ENCODE data around the gene CEP63. TPM values are rescaled to one million over a fixed set of nuclear protein-coding genes. Genes with fewer than 3 reads are reported as not detected.

CEP63 gene
- polyA plus RNA-seq, 1 donor from 2014 or later: 14.1 TPM

GRCh38 chr3:134516905-134517304 is 31.0 kb downstream of the CEP63 start:
- no peaks in the 10 kb centered on the region for H3K9me3 ChIP-seq (ENCODE audit: low read length)
- H3K36me3 ChIP-seq (ENCODE audit: insufficient read depth, low read length): no peaks in the 10 kb centered on the region
- no peaks in the 10 kb centered on the region for H4K20me1 ChIP-seq (ENCODE audit: insufficient read depth)
- no peaks in the 10 kb centered on the region for H3K9me2 ChIP-seq (ENCODE audit: insufficient read depth, low read length)
- no peak overlapping the region for H3K27ac ChIP-seq (ENCODE audit: low read length)
- no peaks in the 10 kb centered on the region for H3F3A ChIP-seq (ENCODE audit: insufficient read depth, low read length, poor library complexity, severe bottlenecking)
- H3K27me3 ChIP-seq (ENCODE audit: insufficient read depth, low read depth, low read length): no peaks in the 10 kb centered on the region
- H2AFZ ChIP-seq (ENCODE audit: low read depth, low read length): no peak overlapping the region
- TF ChIP-seq POLR2AphosphoS5 (IDR thresholded peaks at IDR 0.05) (no peak), REST (IDR thresholded peaks at IDR 0.05; ENCODE audit: borderline replicate concordance) (no peak), EZH2 (IDR thresholded peaks at IDR 0.05; ENCODE audit: borderline replicate concordance, insufficient read depth, low read length, poor library complexity, severe bottlenecking) (no peak), CTCF (IDR thresholded peaks at IDR 0.05; ENCODE audit: poor library complexity, severe bottlenecking) (no peak), SMC3 (conservative IDR thresholded peaks at IDR 0.05; ENCODE audit: poor library complexity) (no peak), EP300 (conservative IDR thresholded peaks at IDR 0.05; ENCODE audit: poor library complexity, severe bottlenecking) (no peak), MXI1 (conservative IDR thresholded peaks at IDR 0.05; ENCODE audit: poor library complexity, severe bottlenecking) (no peak), TAF1 (IDR thresholded peaks at IDR 0.05; ENCODE audit: low read depth) (no peak), RAD21 (conservative IDR thresholded peaks at IDR 0.05) (no peak)
- no peaks in the 10 kb centered on the region for H3K79me2 ChIP-seq (replicated peaks; ENCODE audit: insufficient read depth, low read length)
- no peak overlapping the region for H3K4me3 ChIP-seq (ENCODE audit: low read length)
- H3K4me2 ChIP-seq (ENCODE audit: low read length): no peak overlapping the region
- no peak overlapping the region for H3K9ac ChIP-seq (ENCODE audit: low read length)

GRCh38 chr3:134517791-134518190 is 31.9 kb downstream of the CEP63 start:
- no peak overlapping the region for H3K4me2 ChIP-seq (ENCODE audit: low read length)
- H3F3A ChIP-seq (ENCODE audit: insufficient read depth, low read length, poor library complexity, severe bottlenecking): no peaks in the 10 kb centered on the region
- TF ChIP-seq EZH2 (IDR thresholded peaks at IDR 0.05; ENCODE audit: borderline replicate concordance, insufficient read depth, low read length, poor library complexity, severe bottlenecking) (no peak), SMC3 (conservative IDR thresholded peaks at IDR 0.05; ENCODE audit: poor library complexity) (no peak), CTCF (IDR thresholded peaks at IDR 0.05; ENCODE audit: poor library complexity, severe bottlenecking) (no peak), RAD21 (conservative IDR thresholded peaks at IDR 0.05) (no peak), EP300 (conservative IDR thresholded peaks at IDR 0.05; ENCODE audit: poor library complexity, severe bottlenecking) (no peak), MXI1 (conservative IDR thresholded peaks at IDR 0.05; ENCODE audit: poor library complexity, severe bottlenecking) (no peak), POLR2AphosphoS5 (IDR thresholded peaks at IDR 0.05) (no peak), TAF1 (IDR thresholded peaks at IDR 0.05; ENCODE audit: low read depth) (no peak), REST (IDR thresholded peaks at IDR 0.05; ENCODE audit: borderline replicate concordance) (no peak)
- H3K9ac ChIP-seq (ENCODE audit: low read length): no peak overlapping the region
- H3K27ac ChIP-seq (ENCODE audit: low read length): no peak overlapping the region
- no peaks in the 10 kb centered on the region for H3K27me3 ChIP-seq (ENCODE audit: insufficient read depth, low read depth, low read length)
- no peak overlapping the region for H3K4me3 ChIP-seq (ENCODE audit: low read length)
- no peaks in the 10 kb centered on the region for H3K9me3 ChIP-seq (ENCODE audit: low read length)
- H4K20me1 ChIP-seq (ENCODE audit: insufficient read depth): no peaks in the 10 kb centered on the region
- H3K36me3 ChIP-seq (ENCODE audit: insufficient read depth, low read length): no peaks in the 10 kb centered on the region
- no peaks in the 10 kb centered on the region for H3K79me2 ChIP-seq (replicated peaks; ENCODE audit: insufficient read depth, low read length)
- H3K9me2 ChIP-seq (ENCODE audit: insufficient read depth, low read length): no peaks in the 10 kb centered on the region
- no peak overlapping the region for H2AFZ ChIP-seq (ENCODE audit: low read depth, low read length)
